DOHH2 (cell line): Measurements from ENCODE around the gene TNFSF4.

Experiments
- CTCF ChIP-seq: fragments of 200-600 bp; sonication (generic); IDR thresholded peaks from one replicate; pipeline ENCODE4 v1.5.1; 2014; ENCODE audit warnings: antibody characterized with exemption, mild to moderate bottlenecking, low read depth, low read length; ENCODE audit not compliant: poor library complexity, severe bottlenecking
- EZH2phosphoT487 ChIP-seq: fragments of 200-600 bp; sonication (generic); IDR thresholded peaks from 2 replicates; pipeline ENCODE4 v1.6.1; 2017; ENCODE audit warnings: borderline replicate concordance, mild to moderate bottlenecking, antibody characterized with exemption, low read length, moderate library complexity, mixed read lengths

- TF ChIP-seq EZH2phosphoT487 (no peak), CTCF (no peak)
Observed at GRCh38 chr1:173150795-173151194, 56.3 kb downstream of the TNFSF4 start.
